Middle frontal gyrus (tissue), 1 donor: ENCODE measurements around the gene CLIC5.

ENCODE experiments used
- DNase-seq: peaks from one replicate; pipeline ENCODE4 v3.0.0-alpha.2; 2015; ENCODE audit warnings: low spot score; ENCODE audit errors: extremely low spot score

Gene CLIC5

GRCh38 chr6:46015119-46015968, at the start of gene CLIC5:
TSS of gene CLIC5 (minus strand) at chr6:46015860. CDS start at chr6:46015542, 318 bp downstream.
- no peak for DNase-seq

DNA sequence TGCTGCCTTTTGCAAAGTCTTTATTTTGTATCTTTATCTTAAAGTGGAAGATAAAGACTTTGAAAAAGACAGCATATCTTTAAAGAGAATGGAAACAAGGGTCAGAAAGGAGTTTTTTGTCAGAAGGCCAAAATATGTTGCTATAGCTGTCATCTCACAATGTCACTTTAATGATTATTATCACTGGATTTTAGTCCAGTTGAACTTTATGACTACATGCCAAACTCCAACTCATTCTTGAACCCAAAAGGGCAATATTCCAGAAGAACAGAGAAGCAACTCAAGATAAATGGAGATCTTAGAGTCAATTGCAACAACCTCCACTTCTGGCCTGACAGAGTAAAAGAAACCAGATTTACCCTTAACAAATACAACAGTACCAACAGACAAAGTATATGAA, 47.3 kb upstream of the CLIC5 start:
- no peak for DNase-seq

- no peak for DNase-seq
Observed at GRCh38 chr6:46062312-46062711, 46.7 kb upstream of the CLIC5 start.

- DNase-seq: no peak
Observed at GRCh38 chr6:46061497-46061896, 45.8 kb upstream of the CLIC5 start.

GRCh38 chr6:46059608-46060007, 43.9 kb upstream of the CLIC5 start:
- no peak for DNase-seq

DNA sequence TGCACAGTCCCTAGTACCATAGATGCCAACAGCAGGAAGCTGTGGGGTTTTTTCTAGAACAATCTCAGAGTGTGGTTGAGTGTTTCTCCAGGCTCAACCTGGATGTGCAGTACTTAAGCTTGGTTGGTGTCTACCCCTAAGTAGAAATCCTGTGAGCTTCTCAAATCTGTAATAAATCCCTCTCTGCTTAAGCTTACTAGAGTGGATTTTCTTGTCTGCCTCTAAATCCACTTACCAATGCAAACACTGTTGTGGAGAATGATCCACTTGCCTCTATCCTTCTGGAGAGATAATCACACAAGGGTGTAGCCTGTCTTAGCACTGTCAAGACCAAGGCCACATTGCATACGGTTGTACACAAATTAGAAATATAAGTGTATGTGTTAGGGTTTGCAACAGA, 43.3 kb upstream of the CLIC5 start:
- DNase-seq: no peak

- no peak for DNase-seq
Observed at GRCh38 chr6:46057792-46058191, 42.1 kb upstream of the CLIC5 start.

GRCh38 chr6:46056906-46057529, 41.4 kb upstream of the CLIC5 start:
- no peak for DNase-seq

DNA sequence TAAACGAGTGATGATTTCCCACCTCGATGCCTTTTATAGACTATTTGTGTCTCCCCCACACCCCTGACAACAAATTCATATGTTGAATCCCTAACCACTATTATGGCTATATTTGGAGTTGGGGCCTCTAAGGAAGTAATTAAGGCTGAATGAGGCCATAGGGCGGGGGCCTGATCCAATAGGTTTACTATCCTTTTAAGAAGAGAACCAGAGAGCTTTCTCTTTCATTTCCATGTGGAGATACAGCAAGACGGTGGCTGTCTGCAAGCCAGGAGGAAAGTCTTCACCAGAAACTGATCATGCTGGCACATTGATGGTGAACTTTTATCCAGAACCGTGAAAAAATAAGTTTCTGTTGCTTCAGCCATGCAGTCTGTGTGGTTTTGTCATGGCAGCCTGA, 38.9 kb upstream of the CLIC5 start:
- DNase-seq: no peak

DNA sequence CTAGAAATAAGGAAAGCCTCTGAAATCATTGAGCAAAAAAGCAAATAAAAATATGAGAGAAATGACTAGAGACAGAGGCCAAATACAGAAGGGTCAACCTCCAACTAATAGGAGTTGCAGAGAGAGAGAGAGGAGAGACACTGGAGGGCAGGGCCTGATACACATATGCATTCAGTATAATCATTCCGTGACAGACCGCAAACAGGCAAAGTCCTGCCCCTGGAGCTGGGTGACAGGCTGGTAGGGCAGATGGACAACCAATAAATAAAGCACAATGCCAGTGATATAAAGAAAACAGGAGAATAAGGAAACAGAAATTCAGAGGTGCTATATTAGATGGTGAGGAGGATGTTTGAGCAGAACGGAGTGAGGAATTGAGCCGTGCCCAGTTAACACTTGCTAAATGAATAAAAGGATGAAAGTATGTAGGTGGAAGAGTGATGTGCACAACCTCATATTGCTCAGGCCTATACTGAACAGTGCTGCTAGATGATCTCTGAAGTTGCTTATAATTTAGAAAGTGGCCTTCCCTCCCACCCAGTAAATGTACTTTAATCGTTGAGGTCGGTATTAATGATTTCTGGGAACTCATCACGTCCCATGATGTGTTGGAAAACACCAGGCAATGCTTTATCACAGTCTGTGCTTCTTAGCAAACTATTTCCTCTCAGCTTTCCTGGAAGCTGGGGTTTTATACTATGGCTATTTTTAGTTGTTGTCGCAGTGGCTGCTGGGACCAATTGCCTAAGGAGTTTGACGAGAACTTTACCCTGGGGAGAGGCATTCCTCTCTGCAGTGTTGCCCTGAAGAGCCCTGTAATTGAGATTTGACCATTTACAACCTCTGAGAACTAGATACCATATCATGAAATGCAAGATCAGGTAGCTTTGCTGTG, 37.6 kb upstream of the CLIC5 start:
- DNase-seq: no peak

- DNase-seq: no peak
Observed at GRCh38 chr6:46052479-46052878, 36.8 kb upstream of the CLIC5 start.

GRCh38 chr6:46051962-46052361, 36.3 kb upstream of the CLIC5 start:
- no peak for DNase-seq

- DNase-seq: no peak
Observed at GRCh38 chr6:46050845-46051405, 35.3 kb upstream of the CLIC5 start.

GRCh38 chr6:46048646-46049297, 33.1 kb upstream of the CLIC5 start:
- no peak for DNase-seq

DNA sequence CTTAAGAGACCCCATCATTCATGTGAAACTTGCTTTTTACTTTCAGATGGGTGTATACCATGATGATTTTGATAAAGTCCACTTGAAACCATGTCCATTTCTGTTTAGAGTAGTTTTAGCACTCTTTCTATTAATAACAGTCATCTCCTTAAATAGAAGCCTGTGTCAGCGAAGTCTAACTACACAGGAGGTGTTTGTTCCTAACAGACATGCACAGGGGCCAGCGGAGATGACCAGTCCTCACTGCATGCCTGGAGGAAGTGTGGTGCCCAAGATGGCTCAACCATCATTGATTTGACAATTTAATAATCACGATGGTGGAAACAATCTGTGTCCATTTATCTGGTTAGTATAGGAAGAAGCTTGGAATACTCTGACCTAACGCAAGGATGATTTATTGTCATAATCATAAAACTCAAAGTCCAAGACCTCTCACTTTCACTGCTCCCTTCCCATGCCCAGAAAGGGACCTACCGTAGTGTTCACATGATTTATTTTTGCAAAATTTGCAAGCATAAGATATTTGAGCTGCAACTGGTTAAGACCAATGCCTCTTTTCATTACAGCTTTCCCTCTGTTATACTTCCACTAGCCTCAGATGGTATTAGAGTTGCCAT, 31.0 kb upstream of the CLIC5 start:
- no peak for DNase-seq

- no peak for DNase-seq
Observed at GRCh38 chr6:46044881-46045617, 29.4 kb upstream of the CLIC5 start.

- no peak for DNase-seq
Observed at GRCh38 chr6:46042355-46042999, 26.8 kb upstream of the CLIC5 start.

- no peak for DNase-seq
Observed at GRCh38 chr6:46040288-46040687, 24.6 kb upstream of the CLIC5 start.

DNA sequence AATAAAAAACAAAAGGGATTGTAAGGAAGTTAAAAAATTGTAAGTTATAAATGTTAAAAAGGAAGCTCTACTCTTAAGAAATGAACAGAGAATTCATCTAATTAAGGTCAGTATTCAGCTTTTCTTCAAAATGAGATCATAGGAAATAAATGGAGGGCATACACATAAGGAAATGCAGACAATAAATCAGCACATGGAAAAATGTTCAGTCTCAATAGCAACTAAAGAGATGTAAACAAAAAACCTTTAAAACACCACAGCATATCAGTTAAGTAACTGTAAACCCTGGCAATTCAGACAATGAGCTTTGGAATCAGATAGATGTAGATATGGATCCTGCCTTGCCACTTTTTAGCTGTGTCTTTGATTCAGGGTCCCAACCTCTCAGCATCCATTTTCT, 24.0 kb upstream of the CLIC5 start:
- no peak for DNase-seq
